HG03378 (cell line): ENCODE measurements around the gene PLEKHA6.

Experiments
- ATAC-seq: cut with Tn5 transposase; IDR thresholded peaks from one replicate; pipeline ENCODE4 v1.9.1; 2021; ENCODE audit warnings: mild to moderate bottlenecking, moderate library complexity; ENCODE audit not compliant: unreplicated experiment

The PLEKHA6 gene

GRCh38 chr1:204380293-204380831 lies 20.6 kb upstream of the PLEKHA6 start:
- no peak for ATAC-seq

DNA sequence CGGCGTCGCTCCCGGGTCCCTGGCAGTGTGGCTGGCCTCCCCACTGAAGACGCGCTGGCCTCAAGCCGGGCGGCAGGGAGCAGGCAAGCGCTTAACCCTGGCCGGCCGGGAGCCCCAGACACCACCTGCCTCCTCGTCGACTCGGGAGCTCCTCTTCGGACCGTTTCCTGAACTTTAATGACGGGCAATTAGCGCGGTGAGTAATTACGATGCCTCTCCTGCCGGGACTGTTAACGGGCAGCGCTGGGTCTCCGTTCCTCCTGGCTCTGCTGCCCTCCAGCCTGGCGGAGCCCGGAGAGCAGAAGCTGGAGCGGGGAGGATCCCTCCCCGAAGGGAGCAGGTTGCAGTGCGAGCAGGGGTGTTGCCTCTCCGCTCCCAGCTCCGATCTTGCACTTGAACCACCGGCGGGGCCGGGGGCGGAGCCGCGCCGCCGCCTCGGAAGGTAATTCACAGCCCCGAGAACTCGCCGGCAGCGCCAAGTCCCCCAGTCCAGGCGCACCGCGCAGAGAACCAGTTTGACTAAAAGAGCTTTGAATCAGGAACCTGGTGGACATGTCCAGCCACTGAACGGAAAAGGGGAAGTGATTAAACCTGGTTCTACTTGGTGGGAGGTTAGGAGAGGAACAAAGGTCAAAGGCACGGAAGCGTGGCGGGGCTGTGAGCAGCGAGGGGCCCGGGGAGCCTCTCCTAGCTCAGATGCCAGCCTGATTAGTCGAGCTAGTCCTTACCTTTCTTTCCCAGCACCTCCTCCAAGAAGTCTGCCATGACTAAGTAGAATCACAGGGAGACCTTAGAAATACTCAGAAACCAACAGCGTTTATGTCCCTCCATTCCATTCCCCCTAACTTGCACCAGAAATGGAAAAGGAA lies 18.3 kb upstream of the PLEKHA6 start:
- ATAC-seq, result no peak

DNA sequence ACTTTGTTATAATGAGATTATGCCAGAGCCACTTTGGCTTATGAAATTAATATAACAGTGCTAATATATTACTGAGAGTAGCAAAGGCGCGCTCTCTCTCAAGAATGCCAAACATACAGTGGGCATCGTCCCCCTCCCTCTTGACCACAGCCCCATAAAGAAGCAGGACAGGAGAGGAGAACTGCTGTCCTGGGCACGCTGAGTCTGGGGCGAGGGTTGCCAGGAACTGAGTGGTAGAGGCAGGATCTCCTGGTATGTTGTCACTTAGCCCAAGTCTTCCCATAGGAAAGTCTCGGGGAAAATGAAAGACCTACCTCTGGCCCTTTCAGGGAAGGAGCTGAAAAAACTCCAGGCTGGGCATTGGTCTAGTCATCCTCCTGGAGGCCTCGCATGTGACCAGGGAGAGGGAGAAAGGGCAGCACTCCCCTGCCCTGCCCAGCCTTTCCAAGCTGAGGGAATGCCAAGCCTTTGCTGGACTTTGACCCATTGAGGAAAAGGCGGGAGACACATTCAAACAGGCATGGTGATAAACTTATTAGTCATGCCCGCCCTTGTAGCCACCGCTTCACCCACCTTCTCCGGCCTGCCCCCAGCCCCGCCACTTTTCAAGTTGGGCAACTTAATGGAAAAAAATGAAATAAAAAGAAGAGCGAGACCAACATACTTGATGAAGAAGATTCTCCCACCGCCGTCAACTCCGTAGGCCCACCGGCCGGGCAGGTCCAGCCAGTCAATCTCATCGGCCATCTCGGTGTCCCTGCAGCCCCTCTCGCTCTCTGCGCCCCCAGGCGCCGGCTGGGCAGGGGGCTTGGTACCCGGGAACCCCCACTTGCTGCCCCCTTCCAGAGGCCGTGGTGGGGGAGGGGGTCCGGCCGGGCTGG lies 17.4 kb upstream of the PLEKHA6 start:
- no peak for ATAC-seq

DNA sequence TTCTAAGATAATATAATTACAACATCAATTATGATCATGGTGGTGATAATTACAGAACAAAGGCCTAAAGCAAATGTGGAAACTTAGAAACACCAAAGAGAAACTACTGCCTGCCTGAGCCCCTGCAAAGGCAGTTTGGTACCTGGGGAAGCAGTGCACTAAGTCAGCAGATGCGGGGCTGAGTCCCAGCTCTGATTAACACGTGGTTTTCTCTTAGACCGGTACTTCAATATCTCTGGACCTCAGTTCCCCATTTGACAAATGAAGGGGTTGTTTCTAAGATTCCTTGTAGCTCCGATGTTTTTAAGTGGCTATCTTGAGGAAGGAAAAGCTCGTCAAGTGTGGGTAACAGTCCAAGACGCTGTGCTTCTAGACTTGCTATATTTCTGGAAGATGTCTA lies 16.7 kb upstream of the PLEKHA6 start:
- no peak for ATAC-seq

DNA sequence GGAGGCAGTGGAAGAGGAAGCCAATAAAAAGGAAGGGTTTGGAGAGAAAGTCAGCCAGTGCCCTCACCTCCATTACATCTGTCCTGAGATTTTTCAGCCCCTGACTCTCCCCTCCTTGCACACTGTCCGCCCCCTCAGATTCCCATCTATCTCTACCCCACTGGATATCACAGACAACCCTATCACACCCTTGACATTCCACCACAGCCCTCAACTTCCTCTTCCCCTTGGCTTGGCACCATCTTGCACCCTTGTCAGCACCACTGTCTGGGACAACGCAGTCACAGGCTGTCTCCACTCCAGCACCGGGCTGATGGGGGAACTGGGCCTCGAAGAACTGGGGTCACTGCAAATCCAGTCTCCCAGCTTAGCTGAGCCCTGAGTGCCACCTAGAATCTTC lies 14.2 kb upstream of the PLEKHA6 start:
- ATAC-seq, result no peak

GRCh38 chr1:204370176-204370575 lies 10.4 kb upstream of the PLEKHA6 start:
- ATAC-seq, result no peak

GRCh38 chr1:204368996-204369726 lies 9.4 kb upstream of the PLEKHA6 start:
- no peak for ATAC-seq

- ATAC-seq, result no peak
Measured at GRCh38 chr1:204367956-204368355, 8.2 kb upstream of the PLEKHA6 start.

GRCh38 chr1:204367193-204367858 lies 7.6 kb upstream of the PLEKHA6 start:
- no peak for ATAC-seq

- no peak for ATAC-seq
Measured at GRCh38 chr1:204366759-204367158, 7.0 kb upstream of the PLEKHA6 start.

GRCh38 chr1:204363335-204364114 lies 3.8 kb upstream of the PLEKHA6 start:
- peak; percentile 46 for ATAC-seq

- ATAC-seq, result no peak
Measured at GRCh38 chr1:204362984-204363334, 3.2 kb upstream of the PLEKHA6 start.

- no peak for ATAC-seq
Measured at GRCh38 chr1:204361781-204362180, 2.1 kb upstream of the PLEKHA6 start.

DNA sequence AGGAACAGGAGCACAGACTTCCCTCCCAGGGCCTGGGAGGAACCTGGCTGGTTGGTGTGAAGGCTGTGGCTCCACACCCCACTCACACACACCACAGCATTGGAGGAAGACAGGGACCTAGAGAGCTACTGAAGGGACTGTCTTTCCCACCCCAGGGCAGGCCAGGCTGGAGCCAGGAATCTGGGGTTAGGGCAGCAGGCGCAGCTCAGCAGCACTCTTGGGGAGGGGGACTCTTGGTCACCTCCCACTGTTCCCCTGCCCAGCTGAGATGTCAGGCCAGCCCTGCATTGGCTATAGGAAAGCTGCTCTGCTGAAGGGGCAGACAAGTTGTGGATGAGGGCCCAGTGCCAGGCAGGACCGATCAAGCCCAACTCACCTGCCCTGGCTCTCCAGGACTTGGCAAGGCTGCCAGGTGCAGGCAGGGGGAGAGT lies 1.6 kb upstream of the PLEKHA6 start:
- ATAC-seq, result no peak

DNA sequence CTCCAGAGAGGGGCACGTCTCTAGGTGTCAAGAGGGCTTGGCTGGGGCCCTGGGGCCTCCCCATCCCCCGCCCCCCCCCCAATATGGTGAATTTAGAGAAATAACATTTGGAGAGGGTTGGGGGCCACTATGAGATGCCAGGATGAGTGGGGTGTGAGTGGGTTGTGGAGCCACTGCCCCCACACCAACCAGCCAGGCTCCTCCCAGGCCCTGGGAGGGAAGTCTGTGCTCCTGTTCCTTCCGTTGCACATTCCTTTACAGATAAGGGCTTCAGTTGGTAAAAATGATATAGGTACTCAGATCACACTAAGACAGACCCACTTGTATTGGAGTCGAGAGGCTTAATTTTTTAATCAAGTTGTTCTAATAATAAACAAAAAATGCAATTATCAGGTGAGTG lies 585 bp upstream of the PLEKHA6 start:
- no peak for ATAC-seq

DNA sequence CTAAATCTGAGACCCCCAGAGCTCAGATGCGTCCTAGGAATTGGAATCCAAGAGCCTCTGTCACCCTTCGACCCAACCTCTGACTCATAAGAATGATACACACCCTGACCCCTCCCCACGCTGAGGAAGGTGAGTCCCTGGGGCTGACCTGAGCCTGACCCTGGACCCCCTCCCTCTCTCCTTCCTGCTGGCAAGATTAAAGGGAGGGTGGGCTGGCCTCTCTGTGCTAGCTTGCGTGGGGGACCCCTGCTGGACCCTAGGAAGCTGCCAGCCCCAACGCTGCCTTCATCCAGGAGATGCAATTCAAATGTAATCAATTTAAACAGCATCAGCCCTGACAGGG lies 627 bp downstream of the PLEKHA6 start:
- no peak for ATAC-seq

- no peak for ATAC-seq
Measured at GRCh38 chr1:204358605-204359004, 1.1 kb downstream of the PLEKHA6 start.

- ATAC-seq, result no peak
Measured at GRCh38 chr1:204357551-204358490, 1.9 kb downstream of the PLEKHA6 start.

GRCh38 chr1:204356997-204357396 lies 2.7 kb downstream of the PLEKHA6 start:
- no peak for ATAC-seq
